Measurements from ENCODE around the gene P2RY4.
"Not testable (repeated sequence)": the region's sequence is repeated elsewhere in the genome, so short reads cannot be mapped to it uniquely, and the experiment has no call there.

The P2RY4 gene

GRCh38 chrX:70260104-70260503, at the start of gene P2RY4:
TSS of gene P2RY4 (minus strand) at chrX:70260204. CDS start at chrX:70259624, 580 bp downstream.
- no peak for DNase-seq (ENCODE audit: low read depth in 2 of 2)

GRCh38 chrX:70301716-70302115, 41.7 kb upstream of the P2RY4 start:
- DNase-seq (ENCODE audit: low read depth in 2 of 2): no peak

- DNase-seq (ENCODE audit: low read depth in 2 of 2): no peak
These were observed 33.6 kb upstream of the P2RY4 start for GRCh38 chrX:70293621-70294020.

- no peak for DNase-seq (ENCODE audit: low read depth in 2 of 2)
These were observed 32.8 kb upstream of the P2RY4 start for GRCh38 chrX:70292788-70293187.

- DNase-seq (ENCODE audit: low read depth in 2 of 2): peak; percentile 46 to 48
These were observed 30.1 kb upstream of the P2RY4 start, which contains the start of the genes KIF4A and PDZD11 for GRCh38 chrX:70289793-70290770. TSS of gene KIF4A (plus strand) at chrX:70290104. CDS start at chrX:70290459, 355 bp downstream. TSS of gene PDZD11 (minus strand) at chrX:70289927. CDS start at chrX:70289341, 586 bp downstream.

GRCh38 chrX:70289168-70289792, 29.3 kb upstream of the P2RY4 start:
- no peak for DNase-seq (ENCODE audit: low read depth in 2 of 2)

GRCh38 chrX:70281951-70282350, 21.9 kb upstream of the P2RY4 start, which contains the start of gene RAB41:
TSS of gene RAB41 (plus strand) at chrX:70282172. CDS start at chrX:70282218, 46 bp downstream.
- no peak for DNase-seq (ENCODE audit: low read depth in 2 of 2)

GRCh38 chrX:70280573-70280972, 20.6 kb upstream of the P2RY4 start:
- no peak for DNase-seq (ENCODE audit: low read depth in 2 of 2)

- DNase-seq (ENCODE audit: low read depth in 2 of 2): no peak
These were observed 19.1 kb upstream of the P2RY4 start for GRCh38 chrX:70279081-70279480.

- DNase-seq (ENCODE audit: low read depth in 2 of 2): not testable (repeated sequence)
These were observed 14.0 kb upstream of the P2RY4 start for GRCh38 chrX:70274029-70274428.

GRCh38 chrX:70268034-70268433, 8.0 kb upstream of the P2RY4 start, which contains the start of gene ARR3:
TSS of gene ARR3 (plus strand) at chrX:70268334. CDS start at chrX:70269386, 1,052 bp downstream.
- no peak for DNase-seq (ENCODE audit: low read depth in 2 of 2)

GRCh38 chrX:70264784-70265183, 4.8 kb upstream of the P2RY4 start:
- no peak for DNase-seq (ENCODE audit: low read depth in 2 of 2)

GRCh38 chrX:70262952-70263567, 3.1 kb upstream of the P2RY4 start:
- DNase-seq (ENCODE audit: low read depth in 2 of 2): peak in 1 of 2 experiments; percentile 1

- DNase-seq (ENCODE audit: low read depth in 2 of 2): no peak
These were observed 2.3 kb downstream of the P2RY4 start for GRCh38 chrX:70257423-70258288.

GRCh38 chrX:70255452-70255851, 4.6 kb downstream of the P2RY4 start:
- DNase-seq (ENCODE audit: low read depth in 2 of 2): no peak

GRCh38 chrX:70254909-70255308, 5.1 kb downstream of the P2RY4 start:
- DNase-seq (ENCODE audit: low read depth in 2 of 2): no peak

GRCh38 chrX:70254063-70254400, 6.0 kb downstream of the P2RY4 start:
- DNase-seq (ENCODE audit: low read depth in 2 of 2): no peak

- no peak for DNase-seq (ENCODE audit: low read depth in 2 of 2)
These were observed 6.5 kb downstream of the P2RY4 start for GRCh38 chrX:70253377-70254062.

- no peak for DNase-seq (ENCODE audit: low read depth in 2 of 2)
These were observed 7.5 kb downstream of the P2RY4 start for GRCh38 chrX:70252491-70252890.

GRCh38 chrX:70247252-70247651, 12.8 kb downstream of the P2RY4 start:
- no peak for DNase-seq (ENCODE audit: low read depth in 2 of 2)

GRCh38 chrX:70244881-70245280, 15.1 kb downstream of the P2RY4 start:
- DNase-seq (ENCODE audit: low read depth in 2 of 2): no peak
